ACC112 (cell line): ENCODE data around the gene PINK1.

ENCODE experiments used
- H2AFZ ChIP-seq: fragments of 200-600 bp; sonication (generic); one replicate; pipeline ENCODE4 v1.6.0; 2017; ENCODE audit warnings: antibody characterized with exemption, low read length; ENCODE audit not compliant: unreplicated experiment
- H3K27ac ChIP-seq: fragments of 200-600 bp; sonication (generic); 2 replicates; pipeline ENCODE4 v1.5.1; 2014; ENCODE audit warnings: low read depth, mild to moderate bottlenecking, antibody characterized with exemption, low read length, moderate library complexity
- H3K27me3 ChIP-seq: fragments of 200-600 bp; sonication (generic); 2 replicates; pipeline ENCODE4 v1.6.1; 2014; ENCODE audit warnings: mild to moderate bottlenecking, antibody characterized with exemption, low read length, moderate library complexity, mixed read lengths; ENCODE audit not compliant: insufficient read depth
- H3K36me3 ChIP-seq: fragments of 200-600 bp; sonication (generic); 2 replicates; pipeline ENCODE4 v1.6.1; 2016; ENCODE audit warnings: mild to moderate bottlenecking, antibody characterized with exemption, low read length, moderate library complexity, mixed read lengths; ENCODE audit not compliant: insufficient read depth
- H3K4me1 ChIP-seq: fragments of 200-600 bp; sonication (generic); one replicate; pipeline ENCODE4 v1.6.1; 2016; ENCODE audit warnings: low read length, mixed read lengths; ENCODE audit not compliant: insufficient read depth, unreplicated experiment, control insufficient read depth
- H3K4me3 ChIP-seq: fragments of 200-600 bp; sonication (generic); 2 replicates; pipeline ENCODE4 v1.5.1; 2014; ENCODE audit warnings: mild to moderate bottlenecking, low read depth, low read length
- H3K79me2 ChIP-seq: fragments of 200-600 bp; sonication (generic); one replicate; pipeline ENCODE4 v1.6.0; 2016; ENCODE audit warnings: low read length; ENCODE audit not compliant: control insufficient read depth, unreplicated experiment, insufficient read depth

The PINK1 gene

DNA sequence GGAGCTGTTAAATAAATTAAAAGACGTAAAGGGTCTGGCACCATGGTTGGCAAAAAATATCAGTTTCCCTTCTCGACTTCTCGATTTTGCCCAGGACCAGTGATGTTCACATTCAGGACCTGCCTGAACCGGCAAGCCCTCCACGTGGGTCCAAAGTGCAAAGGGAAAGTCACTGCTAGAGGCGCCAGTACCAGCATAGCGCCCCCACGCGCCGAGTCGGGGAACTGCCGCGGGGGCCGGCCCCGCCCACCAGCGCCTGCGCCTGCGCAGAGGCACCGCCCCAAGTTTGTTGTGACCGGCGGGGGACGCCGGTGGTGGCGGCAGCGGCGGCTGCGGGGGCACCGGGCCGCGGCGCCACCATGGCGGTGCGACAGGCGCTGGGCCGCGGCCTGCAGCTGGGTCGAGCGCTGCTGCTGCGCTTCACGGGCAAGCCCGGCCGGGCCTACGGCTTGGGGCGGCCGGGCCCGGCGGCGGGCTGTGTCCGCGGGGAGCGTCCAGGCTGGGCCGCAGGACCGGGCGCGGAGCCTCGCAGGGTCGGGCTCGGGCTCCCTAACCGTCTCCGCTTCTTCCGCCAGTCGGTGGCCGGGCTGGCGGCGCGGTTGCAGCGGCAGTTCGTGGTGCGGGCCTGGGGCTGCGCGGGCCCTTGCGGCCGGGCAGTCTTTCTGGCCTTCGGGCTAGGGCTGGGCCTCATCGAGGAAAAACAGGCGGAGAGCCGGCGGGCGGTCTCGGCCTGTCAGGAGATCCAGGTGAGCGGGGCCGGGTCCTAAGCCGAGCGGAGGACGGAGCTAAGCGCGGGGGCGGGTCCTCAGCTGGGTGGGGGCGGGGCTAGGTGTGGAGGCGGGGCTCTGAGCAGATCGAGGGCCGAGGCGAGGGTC, at the start of gene PINK1:
TSS of gene PINK1 (plus strand) at position 269 of the 875 bp plus-strand sequence. CDS start at position 360, 91 bp downstream.
- Histone ChIP-seq H3K27ac (peak within 1 kb of the TSS; percentile 12; the same call in 1 of the 2 replicates), H3K4me1 (peaks cover 9% of the 10 kb centered on the region), H3K27me3 (no peaks in the 10 kb centered on the region), H3K79me2 (peaks cover 3% of the 10 kb centered on the region), H3K36me3 (no peaks in the 10 kb centered on the region), H3K4me3 (peak within 1 kb of the TSS; percentile 89), H2AFZ (peak within 1 kb of the TSS; percentile 89)

DNA sequence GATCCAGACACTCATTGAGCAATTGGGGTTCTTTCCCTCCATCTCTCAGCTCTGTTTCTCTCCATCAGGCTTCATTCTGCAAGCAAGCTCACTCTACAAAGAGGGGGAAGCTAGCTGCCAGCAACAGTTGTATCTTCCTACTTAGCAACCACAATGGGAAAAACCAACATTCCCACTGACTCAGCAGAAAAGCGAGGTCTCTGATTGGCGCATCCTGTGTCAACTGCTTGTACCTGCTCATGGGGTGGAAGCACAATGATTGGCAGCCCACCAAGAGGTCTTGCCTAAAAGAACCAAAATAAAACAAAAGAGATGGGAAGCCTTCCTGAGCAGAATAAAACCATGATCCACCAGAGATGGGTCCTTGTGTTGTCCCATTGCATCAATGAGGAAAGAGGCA, 48.4 kb upstream of the PINK1 start:
- Histone ChIP-seq H3K4me3 (no peak overlapping the region), H3K79me2 (no peaks in the 10 kb centered on the region), H3K27me3 (no peaks in the 10 kb centered on the region), H3K36me3 (no peaks in the 10 kb centered on the region), H3K4me1 (peaks cover 6% of the 10 kb centered on the region), H2AFZ (no peak overlapping the region), H3K27ac (no peak overlapping the region)

DNA sequence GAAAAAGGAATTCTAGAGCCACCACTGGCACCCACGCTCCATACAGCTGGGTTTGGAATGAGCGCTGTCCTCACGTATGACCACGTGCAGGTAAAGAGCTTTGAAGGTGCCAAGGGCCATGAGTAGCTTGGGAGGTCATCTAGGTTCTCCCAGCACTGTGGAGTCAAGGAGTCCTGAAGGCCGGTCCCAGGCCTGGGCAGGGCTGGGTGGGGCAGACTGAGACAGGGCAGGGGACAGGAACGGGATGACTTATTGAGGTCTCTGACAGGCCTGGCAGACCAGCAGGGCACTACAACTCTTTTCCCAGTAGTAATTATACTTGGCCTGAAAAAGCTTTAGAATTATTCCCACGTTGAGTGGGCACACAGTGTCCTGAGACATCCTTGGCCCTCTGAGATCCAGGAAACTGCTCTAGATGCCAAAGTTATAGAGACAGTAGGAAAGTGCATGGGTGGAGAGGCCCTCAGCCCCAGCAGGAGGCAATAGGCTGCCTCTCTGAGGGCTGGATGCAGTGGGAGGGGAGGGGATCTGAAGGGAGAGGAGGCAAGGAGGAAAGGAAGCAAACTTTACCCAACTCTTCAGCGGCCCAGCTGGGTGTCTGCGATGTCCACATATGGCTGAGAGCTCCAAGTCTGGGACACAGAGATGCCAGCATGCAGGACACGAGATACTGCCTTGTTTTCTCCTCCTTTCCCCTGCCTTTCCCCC, 46.2 kb upstream of the PINK1 start:
- H3K27me3 ChIP-seq, result no peaks in the 10 kb centered on the region

DNA sequence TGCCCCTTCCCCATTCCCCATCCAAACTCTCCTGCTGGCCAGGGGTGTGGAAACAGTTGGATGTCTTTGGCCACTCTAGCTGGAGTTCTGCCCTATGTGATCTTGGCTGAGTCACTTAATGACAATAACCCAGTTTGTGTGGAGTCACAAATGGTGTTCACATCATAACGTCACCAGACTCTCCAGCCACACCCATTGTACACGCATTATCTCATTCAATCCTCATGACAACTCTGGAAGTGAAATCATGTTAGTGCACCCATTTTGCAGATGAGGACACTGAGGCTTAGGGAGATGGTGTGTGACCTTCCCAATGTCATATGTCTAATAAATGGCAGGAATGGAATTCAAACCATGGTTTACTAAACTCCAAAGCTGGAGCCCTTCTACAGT, 45.6 kb upstream of the PINK1 start:
- Histone ChIP-seq H2AFZ (no peak overlapping the region), H3K4me3 (no peak overlapping the region), H3K4me1 (peaks cover 15% of the 10 kb centered on the region), H3K27ac (no peak overlapping the region), H3K27me3 (no peaks in the 10 kb centered on the region), H3K79me2 (no peaks in the 10 kb centered on the region), H3K36me3 (no peaks in the 10 kb centered on the region)

More for the DNA sequence above, 46.2 kb upstream of the PINK1 start:
- Histone ChIP-seq H3K4me1 (peaks cover 15% of the 10 kb centered on the region), H3K36me3 (no peaks in the 10 kb centered on the region), H2AFZ (no peak overlapping the region), H3K27ac (no peak overlapping the region), H3K4me3 (no peak overlapping the region), H3K79me2 (no peaks in the 10 kb centered on the region)

GRCh38 chr1:20588634-20589225, 44.5 kb upstream of the PINK1 start, which contains the start of gene CDA:
TSS of gene CDA (plus strand) at chr1:20589097. CDS start at chr1:20589130, 33 bp downstream.
- Histone ChIP-seq H3K36me3 (no peaks in the 10 kb centered on the region), H3K4me3 (no peak within 1 kb of the TSS), H3K79me2 (no peaks in the 10 kb centered on the region), H3K27me3 (no peaks in the 10 kb centered on the region), H3K27ac (no peak within 1 kb of the TSS), H3K4me1 (peaks cover 15% of the 10 kb centered on the region), H2AFZ (no peak within 1 kb of the TSS)

- Histone ChIP-seq H3K27ac (no peak overlapping the region), H3K27me3 (no peaks in the 10 kb centered on the region), H3K4me3 (no peak overlapping the region), H3K4me1 (peaks cover 15% of the 10 kb centered on the region), H3K79me2 (no peaks in the 10 kb centered on the region), H3K36me3 (no peaks in the 10 kb centered on the region), H2AFZ (no peak overlapping the region)
These were observed 43.7 kb upstream of the PINK1 start for GRCh38 chr1:20589331-20590278.

DNA sequence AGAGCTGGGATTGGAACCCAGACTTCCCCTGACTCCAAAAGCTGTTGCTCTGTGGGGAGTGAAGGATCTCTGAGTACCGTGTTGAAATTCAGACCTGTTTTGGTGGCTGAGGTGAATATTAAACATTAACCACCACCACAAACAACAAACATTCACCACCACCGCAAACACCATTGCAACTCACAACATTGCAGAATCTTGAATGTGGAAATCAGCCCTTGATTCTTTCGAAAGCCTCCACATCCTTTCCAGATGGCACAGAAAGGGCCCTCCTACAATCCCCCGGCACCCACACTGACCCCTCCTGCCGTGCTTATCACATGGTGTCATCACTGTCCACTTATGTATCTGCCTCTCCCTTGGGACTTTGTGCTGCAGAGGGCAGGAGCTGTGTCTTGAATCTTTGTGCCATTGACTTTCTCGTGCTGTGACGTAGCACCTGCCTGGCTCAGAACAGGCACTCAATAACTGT, 42.9 kb upstream of the PINK1 start:
- Histone ChIP-seq H3K4me1 (peaks cover 15% of the 10 kb centered on the region), H3K27me3 (no peaks in the 10 kb centered on the region), H3K36me3 (no peaks in the 10 kb centered on the region), H3K4me3 (no peak overlapping the region), H2AFZ (no peak overlapping the region), H3K79me2 (no peaks in the 10 kb centered on the region), H3K27ac (no peak overlapping the region)

- Histone ChIP-seq H2AFZ (no peak overlapping the region), H3K4me3 (no peak overlapping the region), H3K79me2 (no peaks in the 10 kb centered on the region), H3K4me1 (peaks cover 15% of the 10 kb centered on the region), H3K27me3 (no peaks in the 10 kb centered on the region), H3K27ac (no peak overlapping the region), H3K36me3 (no peaks in the 10 kb centered on the region)
These were observed 39.5 kb upstream of the PINK1 start for GRCh38 chr1:20593756-20594155.

GRCh38 chr1:20594746-20595145, 38.5 kb upstream of the PINK1 start:
- Histone ChIP-seq H2AFZ (no peak overlapping the region), H3K27me3 (no peaks in the 10 kb centered on the region), H3K79me2 (no peaks in the 10 kb centered on the region)

GRCh38 chr1:20596106-20596505, 37.2 kb upstream of the PINK1 start:
- Histone ChIP-seq H2AFZ (no peak overlapping the region), H3K27me3 (no peaks in the 10 kb centered on the region), H3K36me3 (no peaks in the 10 kb centered on the region), H3K4me1 (peaks cover 13% of the 10 kb centered on the region), H3K79me2 (no peaks in the 10 kb centered on the region), H3K4me3 (no peak overlapping the region), H3K27ac (no peak overlapping the region)

More at GRCh38 chr1:20594746-20595145, 38.5 kb upstream of the PINK1 start:
- Histone ChIP-seq H3K27ac (no peak overlapping the region), H3K36me3 (no peaks in the 10 kb centered on the region), H3K4me3 (no peak overlapping the region), H3K4me1 (peaks cover 11% of the 10 kb centered on the region)
